Testis (tissue), 3 donors: Measurements from ENCODE around the gene ATP1B1. TPM values are rescaled to one million over a fixed set of nuclear protein-coding genes. Genes with fewer than 3 reads are reported as not detected.

Source experiments
- DNase-seq: peaks from one replicate; pipeline ENCODE4 v3.0.0-alpha.2; 2019
- H3K27ac ChIP-seq, 2 donors: fragments of 200-600 bp; sonication (generic); one replicate each; pipeline ENCODE4 v1.5.1; 2019
- H3K27me3 ChIP-seq: fragments of 200-600 bp; sonication (generic); one replicate; pipeline ENCODE4 v1.5.1; 2019
- H3K36me3 ChIP-seq: fragments of 200-600 bp; sonication (generic); one replicate; pipeline ENCODE4 v1.5.1; 2017; ENCODE audit warnings: low read depth; ENCODE audit errors: missing control alignments
- H3K4me1 ChIP-seq: fragments of 200-600 bp; sonication (generic); one replicate; pipeline ENCODE4 v1.5.1; 2019
- H3K4me3 ChIP-seq, 2 donors: fragments of 200-600 bp; sonication (generic); one replicate each; pipeline ENCODE4 v1.5.1; 2017 to 2019
- H3K9me3 ChIP-seq: fragments of 200-600 bp; sonication (generic); one replicate; pipeline ENCODE4 v1.5.1; 2017
- POLR2A ChIP-seq: fragments of 450-650 bp; IDR thresholded peaks from one replicate; pipeline ENCODE4 v1.6.1; 2017; ENCODE audit warnings: antibody characterized with exemption, mild to moderate bottlenecking, moderate library complexity
- WGBS, 2 donors: methylation state at CpG; one replicate each; pipeline ENCODE4 v1.1.5; 2018; 5-methylcytosine and 5-hydroxymethylcytosine counted together
- intact Hi-C: fragments of 100-400 bp; cut with DNase I; formaldehyde crosslinking; loops from one replicate; pipeline ENCODE4 v1.15.1; 2023; ENCODE audit warnings: low total_unique reads
- polyA plus RNA-seq: library from polyadenylated mRNA; stranded (reverse); fragments of 350-450 nt; fragmentation: Illumina TruSeq; extraction: RNeasy Lipid Tissue Mini Kit (QIAGEN cat#74804); gene quantifications from one replicate; pipeline ENCODE4 v1.2.3, GENCODE V29; 2014; ENCODE audit warnings: low read depth, low replicate concordance; ENCODE audit not compliant: insufficient read depth
- total RNA-seq, 2 donors: library from RNA; depleted of rRNA; stranded (reverse); fragments of >200 nt; gene quantifications; one replicate each; pipeline ENCODE4 v1.2.3, GENCODE V29; 2016
- TF ChIP-seq, protein P1 (sequence below), 3 experiments: fragments of 450-650 bp in 2 of 3; fragments of 200-600 bp in 1 of 3; sonication (generic) in 1 of 3; IDR thresholded peaks; one replicate each; pipeline ENCODE4 v1.5.1; 2016 to 2019; ENCODE audit warnings: antibody characterized with exemption in 3 of 3, mild to moderate bottlenecking in 2 of 3, moderate library complexity in 1 of 3

The ATP1B1 gene
- total and polyA plus RNA-seq, 3 donors from 2014 or later, result 98.3 to 160 (median 131) TPM

DNA sequence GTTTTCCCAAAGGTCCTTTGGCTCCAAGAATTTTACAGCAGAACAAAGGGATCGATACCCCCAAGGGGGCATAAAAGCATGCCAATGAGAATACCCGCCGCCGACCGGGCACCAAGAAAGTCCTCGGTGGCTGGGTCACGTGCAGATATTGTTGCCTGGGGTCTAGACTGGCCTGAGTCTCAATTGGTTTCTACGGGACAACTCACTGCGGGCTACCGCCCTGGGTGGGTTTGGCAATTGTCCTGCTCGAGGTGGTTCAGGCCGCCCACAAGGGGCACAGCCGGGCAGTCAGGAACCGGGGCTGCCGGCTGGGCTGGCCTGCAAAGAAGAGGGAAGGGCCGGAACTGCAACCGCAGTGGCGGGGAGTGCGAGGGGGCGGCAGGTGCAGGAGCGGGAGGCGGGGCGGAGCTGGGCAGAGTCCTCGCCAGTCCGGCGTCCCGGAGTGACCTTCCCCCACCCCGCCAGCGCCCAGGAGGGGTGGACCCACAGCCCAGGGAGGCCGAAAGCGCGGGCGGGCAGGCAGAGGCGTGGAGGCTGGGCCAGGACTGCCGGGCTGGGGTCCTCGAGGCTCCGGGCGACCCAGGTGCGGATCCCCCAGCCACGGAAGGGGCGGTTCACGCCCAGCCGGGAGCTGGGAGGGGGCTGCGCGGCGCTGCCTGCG is 926 bp upstream of the ATP1B1 start:
- DNase-seq, result peak; percentile 83
- no peaks in the 10 kb centered on the region for H3K27me3 ChIP-seq
- intact Hi-C loops, result no loop called here
- H3K4me1 ChIP-seq, result peaks cover 34% of the 10 kb centered on the region
- TF ChIP-seq, protein P1, sequence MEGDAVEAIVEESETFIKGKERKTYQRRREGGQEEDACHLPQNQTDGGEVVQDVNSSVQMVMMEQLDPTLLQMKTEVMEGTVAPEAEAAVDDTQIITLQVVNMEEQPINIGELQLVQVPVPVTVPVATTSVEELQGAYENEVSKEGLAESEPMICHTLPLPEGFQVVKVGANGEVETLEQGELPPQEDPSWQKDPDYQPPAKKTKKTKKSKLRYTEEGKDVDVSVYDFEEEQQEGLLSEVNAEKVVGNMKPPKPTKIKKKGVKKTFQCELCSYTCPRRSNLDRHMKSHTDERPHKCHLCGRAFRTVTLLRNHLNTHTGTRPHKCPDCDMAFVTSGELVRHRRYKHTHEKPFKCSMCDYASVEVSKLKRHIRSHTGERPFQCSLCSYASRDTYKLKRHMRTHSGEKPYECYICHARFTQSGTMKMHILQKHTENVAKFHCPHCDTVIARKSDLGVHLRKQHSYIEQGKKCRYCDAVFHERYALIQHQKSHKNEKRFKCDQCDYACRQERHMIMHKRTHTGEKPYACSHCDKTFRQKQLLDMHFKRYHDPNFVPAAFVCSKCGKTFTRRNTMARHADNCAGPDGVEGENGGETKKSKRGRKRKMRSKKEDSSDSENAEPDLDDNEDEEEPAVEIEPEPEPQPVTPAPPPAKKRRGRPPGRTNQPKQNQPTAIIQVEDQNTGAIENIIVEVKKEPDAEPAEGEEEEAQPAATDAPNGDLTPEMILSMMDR (IDR thresholded peaks at IDR 0.05), result no peak
- TF ChIP-seq POLR2A, result no peak
- peak overlapping the region; percentile 95 to 99 for H3K4me3 ChIP-seq
- 3 to 8% methylated on average over 9 to 46 of the region's 47 CpGs for WGBS, 2 donors
- no peaks in the 10 kb centered on the region for H3K9me3 ChIP-seq
- no peaks in the 10 kb centered on the region for H3K36me3 ChIP-seq
- H3K27ac ChIP-seq, result peak overlapping the region; percentile 68 to 95

DNA sequence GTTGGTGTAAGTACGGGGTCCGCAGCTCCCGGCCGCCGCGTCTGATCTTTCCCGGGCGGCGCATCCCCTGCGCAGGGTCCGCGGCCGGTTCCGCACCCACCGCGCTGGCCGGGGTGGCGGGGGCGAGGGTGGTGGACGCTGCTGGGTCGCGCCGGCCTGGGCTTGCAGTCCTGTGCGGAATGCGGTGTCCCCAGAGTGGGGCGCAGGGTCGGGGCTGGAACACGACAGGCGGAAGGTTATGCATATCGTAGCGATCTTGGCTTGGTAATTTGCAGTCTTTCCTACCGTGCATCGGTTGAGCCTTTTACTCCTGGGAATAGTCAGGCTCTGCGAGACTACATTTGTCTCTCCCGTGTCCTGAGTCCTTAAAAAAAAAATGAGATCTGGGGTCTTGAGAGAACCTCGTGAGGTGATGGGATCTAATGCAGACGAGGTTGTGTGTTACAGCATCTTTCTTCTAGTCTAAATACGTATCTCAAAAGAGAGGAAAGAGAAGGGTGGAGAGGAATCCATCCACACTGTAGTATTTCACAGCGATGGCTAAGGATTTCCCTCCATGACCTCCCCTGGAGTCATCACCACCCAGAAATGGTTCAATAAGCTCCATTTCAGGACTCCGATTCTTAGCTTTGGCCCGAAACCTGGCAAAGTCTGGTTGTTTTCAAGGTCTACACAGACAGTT is 572 bp downstream of the ATP1B1 start:
- Histone ChIP-seq H3K4me1 (peaks cover 46% of the 10 kb centered on the region), H3K9me3 (no peaks in the 10 kb centered on the region), H3K4me3 (peak overlapping the region; percentile 95 to 99), H3K27ac (peak overlapping the region; percentile 90 to 95), H3K36me3 (no peaks in the 10 kb centered on the region), H3K27me3 (no peaks in the 10 kb centered on the region)
- peak; percentile 25 for DNase-seq
- no peak for TF ChIP-seq POLR2A
- TF ChIP-seq, protein P1 (IDR thresholded peaks at IDR 0.05), result no peak
- intact Hi-C loops, result no loop called here
- 1 to 3% methylated on average over 10 to 27 of the region's 41 CpGs for WGBS, 2 donors

DNA sequence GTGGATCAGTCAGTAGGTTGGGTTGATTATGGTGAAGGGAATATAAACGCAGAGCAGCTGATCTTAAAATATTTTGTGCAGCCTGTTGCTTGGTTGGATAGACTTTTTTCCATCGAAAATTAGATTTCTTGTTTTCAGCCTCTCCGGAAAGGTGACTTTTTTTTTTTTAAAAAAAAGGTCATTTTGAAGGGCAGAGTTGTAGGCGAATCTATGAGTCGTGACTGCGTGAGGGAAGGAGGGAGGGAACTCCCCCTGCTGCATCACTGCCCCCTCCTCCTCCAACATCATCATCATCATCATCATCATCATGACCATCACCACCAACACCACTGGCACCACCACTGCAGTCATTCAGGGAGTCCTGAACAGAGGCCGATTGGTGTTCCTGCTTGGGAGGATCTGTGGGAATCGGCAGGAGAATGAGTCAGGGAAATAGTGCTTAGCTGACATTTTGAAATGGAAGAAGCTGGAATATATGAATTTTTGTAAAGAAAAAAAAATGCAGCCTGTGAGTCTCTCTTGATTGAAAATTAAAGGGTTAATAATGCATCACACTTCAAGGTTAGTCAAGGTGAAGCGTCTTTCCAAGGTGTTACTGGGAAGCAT is 1.2 kb downstream of the ATP1B1 start:
- Histone ChIP-seq H3K36me3 (no peaks in the 10 kb centered on the region), H3K9me3 (no peaks in the 10 kb centered on the region), H3K4me1 (peaks cover 48% of the 10 kb centered on the region), H3K27me3 (no peaks in the 10 kb centered on the region), H3K27ac (peak overlapping the region; percentile 90 to 95), H3K4me3 (peak overlapping the region; percentile 95 to 99)
- TF ChIP-seq, protein P1 (IDR thresholded peaks at IDR 0.05), result no peak
- no peak for TF ChIP-seq POLR2A
- intact Hi-C loops, result no loop called here
- WGBS, 2 donors, result 7 to 11% methylated on average over 9 of the region's 9 CpGs
- DNase-seq, result peak; percentile 48

DNA sequence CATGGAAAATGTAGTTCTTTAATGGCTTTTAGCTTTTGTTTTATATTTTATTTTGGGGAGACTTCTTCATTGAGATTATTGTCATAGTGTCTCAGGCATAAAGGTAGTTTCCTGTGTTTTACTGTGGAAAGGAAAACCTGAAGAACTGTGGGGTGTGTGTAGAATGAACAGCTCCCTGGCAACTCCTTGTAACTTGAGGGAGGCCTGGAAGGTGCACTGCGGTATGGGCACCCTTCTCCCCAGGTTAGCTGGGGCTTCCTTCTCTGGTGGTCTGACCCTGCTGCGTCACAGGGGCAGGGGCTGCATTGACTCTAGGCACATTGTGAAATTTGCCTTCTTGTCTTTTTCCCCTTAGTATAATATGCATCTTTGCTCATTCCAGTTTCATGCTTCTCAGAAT is 1.7 kb downstream of the ATP1B1 start:
- no peak for DNase-seq
- Histone ChIP-seq H3K4me1 (peaks cover 47% of the 10 kb centered on the region), H3K36me3 (no peaks in the 10 kb centered on the region), H3K9me3 (no peaks in the 10 kb centered on the region), H3K27ac (peak overlapping the region; percentile 78 to 95), H3K27me3 (no peaks in the 10 kb centered on the region), H3K4me3 (peak overlapping the region; percentile 95 to 99)
- intact Hi-C loops, result no loop called here
- WGBS, 2 donors, result 17 to 31% methylated on average over 2 of the region's 2 CpGs
- TF ChIP-seq POLR2A, result no peak
- TF ChIP-seq, protein P1 (IDR thresholded peaks at IDR 0.05), result no peak
